Suprapubic skin (tissue), 4 donors: ENCODE measurements around the gene LRIT2. TPM values are rescaled to one million over a fixed set of nuclear protein-coding genes. Genes with fewer than 3 reads are reported as not detected.
A peak's percentile ranks its signal among the peaks of the same experiment; 100 is the strongest.

Experiments
- DNase-seq, 2 donors: peaks; one replicate each; pipeline ENCODE4 v3.0.0-alpha.2; 2019; ENCODE audit warnings: low spot score in 2 of 2
- H3K27ac ChIP-seq: fragments of 200-600 bp; sonication (generic); one replicate; pipeline ENCODE4 v1.5.1; 2019
- H3K27me3 ChIP-seq: fragments of 200-600 bp; sonication (generic); one replicate; pipeline ENCODE4 v1.5.1; 2019
- H3K36me3 ChIP-seq: fragments of 200-600 bp; sonication (generic); one replicate; pipeline ENCODE4 v1.5.1; 2019
- H3K4me1 ChIP-seq: fragments of 200-600 bp; sonication (generic); one replicate; pipeline ENCODE4 v1.5.1; 2019
- H3K4me3 ChIP-seq: fragments of 200-600 bp; sonication (generic); one replicate; pipeline ENCODE4 v1.5.1; 2019; ENCODE audit warnings: mild to moderate bottlenecking
- H3K9me3 ChIP-seq: fragments of 200-600 bp; sonication (generic); one replicate; pipeline ENCODE4 v1.5.1; 2019
- CTCF ChIP-seq, 2 donors: fragments of 200-600 bp in 1 of 2; fragments of 450-650 bp in 1 of 2; sonication (generic) in 1 of 2; IDR thresholded peaks; one replicate each; pipeline ENCODE4 v1.5.1; 2016 to 2019; ENCODE audit warnings: antibody characterized with exemption in 2 of 2, mild to moderate bottlenecking in 1 of 2, moderate library complexity in 1 of 2
- EP300 ChIP-seq: sonication (generic); formaldehyde crosslinking; IDR thresholded peaks from one replicate; pipeline ENCODE4 v1.6.1; 2017; ENCODE audit warnings: antibody characterized with exemption
- POLR2A ChIP-seq, 2 donors: fragments of 450-650 bp; IDR thresholded peaks; one replicate each; pipeline ENCODE4 v1.6.1; 2017; ENCODE audit warnings: antibody characterized with exemption in 2 of 2, mild to moderate bottlenecking in 2 of 2, moderate library complexity in 2 of 2
- POLR2AphosphoS5 ChIP-seq, 3 donors: sonication (generic); formaldehyde crosslinking; IDR thresholded peaks; one replicate each; pipeline ENCODE4 v1.6.1; 2017; ENCODE audit warnings: antibody characterized with exemption in 3 of 3
- WGBS: methylation state at CpG from one replicate; pipeline ENCODE4 v1.1.5; 2018; 5-methylcytosine and 5-hydroxymethylcytosine counted together
- total RNA-seq, 4 donors: library from RNA; depleted of rRNA; stranded (reverse); fragments of >200 nt; gene quantifications; one replicate each; pipeline ENCODE4 v1.1.0, GENCODE V29; 2016

The LRIT2 gene
- total RNA-seq, 4 donors from 2014 or later: not detected

DNA sequence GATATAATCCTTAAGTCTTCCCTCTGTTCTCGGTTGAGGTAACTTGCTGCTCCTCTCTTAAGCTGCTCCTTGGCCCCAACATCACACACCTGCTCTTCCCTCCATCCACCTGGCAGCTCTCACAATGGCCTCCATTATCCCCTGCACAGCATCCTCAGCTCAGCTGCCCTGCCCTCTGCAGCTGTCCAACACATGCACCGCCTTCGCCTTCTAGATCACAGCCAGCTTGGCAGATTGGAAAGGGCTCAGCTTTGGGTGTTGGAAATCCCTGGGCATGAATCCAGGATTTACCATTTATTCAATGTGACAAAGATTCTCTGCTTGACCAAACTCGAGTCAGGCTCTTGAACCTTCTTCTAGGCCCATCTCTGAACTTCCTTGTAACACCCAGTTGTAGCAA is 40.1 kb upstream of the LRIT2 start:
- Histone ChIP-seq H3K27me3 (peaks cover 3% of the 10 kb centered on the region), H3K4me3 (no peak overlapping the region), H3K4me1 (no peaks in the 10 kb centered on the region), H3K36me3 (no peaks in the 10 kb centered on the region), H3K9me3 (no peaks in the 10 kb centered on the region), H3K27ac (no peak overlapping the region)
- WGBS: 56% methylated on average over 4 of the region's 4 CpGs
- TF ChIP-seq CTCF (IDR thresholded peaks at IDR 0.05) (no peak), POLR2AphosphoS5 (IDR thresholded peaks at IDR 0.05) (no peak), EP300 (no peak), POLR2A (IDR thresholded peaks at IDR 0.05) (no peak)
- no peak for DNase-seq

DNA sequence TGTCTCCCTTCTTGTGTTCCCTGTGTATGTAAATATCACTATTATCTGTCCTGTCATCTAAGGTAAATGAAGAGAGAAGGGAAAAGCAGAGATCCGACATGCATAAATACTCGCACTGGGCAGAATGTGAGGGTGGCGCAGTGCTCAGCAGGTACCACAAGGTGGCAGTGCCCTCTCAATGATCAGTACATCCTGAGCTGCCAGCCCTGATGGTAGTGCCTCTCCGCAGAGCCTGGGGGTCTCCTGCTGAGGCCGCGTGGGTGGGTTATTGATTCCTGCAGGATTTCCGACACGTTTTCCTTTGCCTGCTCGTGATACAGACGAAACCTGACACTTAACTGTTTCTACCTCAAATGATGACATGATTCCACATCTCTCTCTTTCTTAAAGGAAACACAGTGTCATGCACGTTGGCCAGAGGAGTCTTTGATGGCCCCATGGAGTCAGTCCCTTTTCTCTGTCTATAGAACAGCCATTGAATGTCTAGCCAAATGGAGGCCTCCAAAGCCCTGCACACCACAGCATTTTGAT is 39.3 kb upstream of the LRIT2 start:
- Histone ChIP-seq H3K9me3 (no peaks in the 10 kb centered on the region), H3K4me1 (no peaks in the 10 kb centered on the region), H3K4me3 (no peak overlapping the region), H3K36me3 (no peaks in the 10 kb centered on the region), H3K27me3 (peaks cover 3% of the 10 kb centered on the region), H3K27ac (no peak overlapping the region)
- 2% methylated on average over 11 of the region's 11 CpGs for WGBS
- DNase-seq: no peak
- TF ChIP-seq CTCF (IDR thresholded peaks at IDR 0.05) (peak; percentile 78 to 90), POLR2A (IDR thresholded peaks at IDR 0.05) (no peak)

DNA sequence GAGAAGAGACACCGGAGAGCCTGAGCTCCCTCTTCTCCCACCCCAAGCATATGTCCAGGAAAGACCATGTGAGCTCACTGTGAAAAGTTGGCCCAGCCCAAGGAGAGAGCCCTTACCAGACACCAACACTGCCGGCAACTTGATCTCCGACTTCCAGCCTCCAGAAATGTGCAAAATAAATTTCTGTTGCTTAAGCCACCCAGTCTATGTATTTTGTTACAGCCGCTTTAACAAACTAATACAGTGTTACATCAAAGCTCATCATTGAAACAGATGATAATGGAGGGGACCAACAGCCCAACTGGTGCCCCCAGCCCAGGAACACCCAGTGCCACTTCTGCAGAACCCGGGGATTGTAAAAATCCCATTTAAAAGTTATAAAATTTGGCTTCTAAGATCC is 38.4 kb upstream of the LRIT2 start:
- Histone ChIP-seq H3K27ac (no peak overlapping the region), H3K4me1 (no peaks in the 10 kb centered on the region), H3K9me3 (no peaks in the 10 kb centered on the region), H3K4me3 (no peak overlapping the region), H3K36me3 (no peaks in the 10 kb centered on the region), H3K27me3 (peaks cover 3% of the 10 kb centered on the region)
- no peak for TF ChIP-seq EP300
- no peak for TF ChIP-seq CTCF (IDR thresholded peaks at IDR 0.05)
- TF ChIP-seq POLR2A (IDR thresholded peaks at IDR 0.05): no peak
- TF ChIP-seq POLR2AphosphoS5 (IDR thresholded peaks at IDR 0.05): no peak
- no peak for DNase-seq
- 80% methylated on average over 5 of the region's 5 CpGs for WGBS

- Histone ChIP-seq H3K36me3 (no peaks in the 10 kb centered on the region), H3K27me3 (peaks cover 14% of the 10 kb centered on the region), H3K27ac (no peak overlapping the region), H3K9me3 (no peaks in the 10 kb centered on the region), H3K4me3 (no peak overlapping the region), H3K4me1 (no peaks in the 10 kb centered on the region)
- 70% methylated on average over 13 of the region's 13 CpGs for WGBS
- TF ChIP-seq EP300 (no peak), POLR2AphosphoS5 (IDR thresholded peaks at IDR 0.05) (no peak), CTCF (IDR thresholded peaks at IDR 0.05) (no peak), POLR2A (IDR thresholded peaks at IDR 0.05) (no peak)
- DNase-seq: no peak
Observed at GRCh38 chr10:84262190-84262956, 37.0 kb upstream of the LRIT2 start.

- Histone ChIP-seq H3K4me3 (no peak overlapping the region), H3K9me3 (no peaks in the 10 kb centered on the region), H3K27ac (no peak overlapping the region), H3K27me3 (peaks cover 17% of the 10 kb centered on the region), H3K36me3 (no peaks in the 10 kb centered on the region), H3K4me1 (no peaks in the 10 kb centered on the region)
- WGBS: 75% methylated on average over 7 of the region's 7 CpGs
- TF ChIP-seq POLR2A (IDR thresholded peaks at IDR 0.05) (no peak), EP300 (no peak), CTCF (IDR thresholded peaks at IDR 0.05) (no peak), POLR2AphosphoS5 (IDR thresholded peaks at IDR 0.05) (no peak)
- no peak for DNase-seq
Observed at GRCh38 chr10:84261236-84261915, 36.0 kb upstream of the LRIT2 start.
